Caco-2 (cell line): Measurements from ENCODE around the gene CYB561D2. TPM values are rescaled to one million over a fixed set of nuclear protein-coding genes. Genes with fewer than 3 reads are reported as not detected.
A peak's percentile ranks its signal among the peaks of the same experiment; 100 is the strongest.

Experiments
- Bru-seq: library from RNA; stranded (reverse); fragments of 400-500 nt; gene quantifications from one replicate; lab custom pipeline; 2021; lab: Mats Ljungman, UMichigan
- BruChase-seq, 2 experiments: library from RNA; stranded (reverse); fragments of 400-500 nt; gene quantifications; one replicate each; lab custom pipeline; 2021; lab: Mats Ljungman, UMichigan
- BruUV-seq: library from RNA; stranded (reverse); fragments of 400-500 nt; replicated peaks from 2 replicates; lab custom pipeline; 2021; lab: Mats Ljungman, UMichigan
- CTCF ChIA-PET: fragments of 300-600 bp; sonication (Branson Sonifier 250); formaldehyde crosslinking; loops from one replicate; lab custom pipeline; 2022; ENCODE audit warnings: antibody characterized with exemption; lab: Charles Lee
- POLR2A ChIA-PET: fragments of 300-600 bp; sonication (Branson Sonifier 250); formaldehyde crosslinking; loops from one replicate; lab custom pipeline; 2022; ENCODE audit warnings: antibody characterized with exemption; lab: Charles Lee
- DNase-seq, 2 experiments: peaks; one replicate each; pipeline versions ENCODE4 v3.0.0 to v3.0.0-alpha.2; 2020 to 2022
- H3K27me3 ChIP-seq: replicated peaks from 2 replicates; pipeline ENCODE4 v1.6.0; 2011; ENCODE audit warnings: low read length; ENCODE audit not compliant: control insufficient read depth, insufficient read depth
- H3K36me3 ChIP-seq: 2 replicates; pipeline ENCODE4 v1.5.1; 2011; ENCODE audit warnings: low read length; ENCODE audit not compliant: control insufficient read depth, insufficient read depth
- H3K4me1 ChIP-seq: fragments of 250-450 bp; sonication (Bioruptor Pico); 2 replicates; pipeline ENCODE4 v1.5.1; 2020; ENCODE audit warnings: mild to moderate bottlenecking
- H3K4me3 ChIP-seq: 2 replicates; pipeline ENCODE4 v1.5.1; 2011; ENCODE audit warnings: low read depth, mild to moderate bottlenecking, control low read depth, low read length
- H3K9me3 ChIP-seq: fragments of 250-450 bp; sonication (Bioruptor Pico); 2 replicates; pipeline ENCODE4 v1.5.1; 2020; ENCODE audit warnings: mild to moderate bottlenecking, moderate library complexity
- H3K27ac Mint-ChIP-seq: one replicate; pipeline ENCODE4 v1.8.0; 2022; ENCODE audit warnings: mixed read lengths; ENCODE audit not compliant: unreplicated experiment
- H3K27me3 Mint-ChIP-seq: one replicate; pipeline ENCODE4 v1.8.0; 2022; ENCODE audit warnings: mixed read lengths; ENCODE audit not compliant: insufficient read depth, unreplicated experiment
- H3K36me3 Mint-ChIP-seq: one replicate; pipeline ENCODE4 v1.8.0; 2022; ENCODE audit warnings: mild to moderate bottlenecking, mixed read lengths; ENCODE audit not compliant: insufficient read depth, unreplicated experiment
- H3K4me1 Mint-ChIP-seq: one replicate; pipeline ENCODE4 v1.8.0; 2022; ENCODE audit warnings: low read depth, mixed read lengths; ENCODE audit not compliant: unreplicated experiment
- H3K4me3 Mint-ChIP-seq: one replicate; pipeline ENCODE4 v1.8.0; 2022; ENCODE audit warnings: mild to moderate bottlenecking, moderate library complexity, mixed read lengths; ENCODE audit not compliant: unreplicated experiment
- H3K9me3 Mint-ChIP-seq: one replicate; pipeline ENCODE4 v1.8.0; 2022; ENCODE audit warnings: mixed read lengths; ENCODE audit not compliant: unreplicated experiment
- intact Hi-C: fragments of 100-400 bp; cut with micrococcal nuclease; formaldehyde crosslinking; loops from one replicate; pipeline ENCODE4 v1.10.0; 2022; ENCODE audit not compliant: unreplicated experiment
- long read RNA-seq: library from polyadenylated mRNA; stranded (forward); transcript quantifications from one replicate; pipeline ENCODE4 v2.0.0, GENCODE V29; 2022
- total RNA-seq: library from RNA; stranded (reverse); gene quantifications from 2 replicates; pipeline ENCODE4 v1.2.3, GENCODE V29; 2022
- TF ChIP-seq, protein P1 (sequence below), 2 experiments: fragments of 200-600 bp in 1 of 2; IDR thresholded peaks; 1 replicate in 1 of 2; 2 replicates in 1 of 2; pipeline versions ENCODE4 v1.5.1 to v1.8.0; 2011 to 2022; ENCODE audit warnings: antibody characterized with exemption in 1 of 2, control low read depth in 1 of 2, inconsistent platforms in 1 of 2, low read depth in 1 of 2, low read length in 1 of 2, mild to moderate bottlenecking in 1 of 2, moderate library complexity in 1 of 2; ENCODE audit not compliant: insufficient read depth in 1 of 2, severe bottlenecking in 1 of 2, unreplicated experiment in 1 of 2

The CYB561D2 gene, protein sequence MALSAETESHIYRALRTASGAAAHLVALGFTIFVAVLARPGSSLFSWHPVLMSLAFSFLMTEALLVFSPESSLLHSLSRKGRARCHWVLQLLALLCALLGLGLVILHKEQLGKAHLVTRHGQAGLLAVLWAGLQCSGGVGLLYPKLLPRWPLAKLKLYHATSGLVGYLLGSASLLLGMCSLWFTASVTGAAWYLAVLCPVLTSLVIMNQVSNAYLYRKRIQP
- total RNA-seq (21.2 and 21.4 TPM in 2 replicates), Bru-seq, nascent RNA (percentile 58 among the genes with signal in this experiment), BruChase-seq, experiment 1, labeled RNA remaining after a 2-hour chase (percentile 73 among the genes with signal in this experiment), BruChase-seq, experiment 2, labeled RNA remaining after a 6-hour chase (percentile 82 among the genes with signal in this experiment)
- long read RNA-seq, transcript CYB561D2-205 (4 exons, 1,319 nt), result major isoform, 35 of 84 reads
- long read RNA-seq, transcript CYB561D2-202 (3 exons, 1,533 nt), result minor isoform, 23 of 84 reads
- long read RNA-seq, transcript CYB561D2-201 (4 exons, 1,225 nt), result minor isoform, 14 of 84 reads
- long read RNA-seq, partial matches to known transcripts, result 2 of 84 reads
- long read RNA-seq, other reads (novel, unspliced or antisense), result 6 of 84 reads

DNA sequence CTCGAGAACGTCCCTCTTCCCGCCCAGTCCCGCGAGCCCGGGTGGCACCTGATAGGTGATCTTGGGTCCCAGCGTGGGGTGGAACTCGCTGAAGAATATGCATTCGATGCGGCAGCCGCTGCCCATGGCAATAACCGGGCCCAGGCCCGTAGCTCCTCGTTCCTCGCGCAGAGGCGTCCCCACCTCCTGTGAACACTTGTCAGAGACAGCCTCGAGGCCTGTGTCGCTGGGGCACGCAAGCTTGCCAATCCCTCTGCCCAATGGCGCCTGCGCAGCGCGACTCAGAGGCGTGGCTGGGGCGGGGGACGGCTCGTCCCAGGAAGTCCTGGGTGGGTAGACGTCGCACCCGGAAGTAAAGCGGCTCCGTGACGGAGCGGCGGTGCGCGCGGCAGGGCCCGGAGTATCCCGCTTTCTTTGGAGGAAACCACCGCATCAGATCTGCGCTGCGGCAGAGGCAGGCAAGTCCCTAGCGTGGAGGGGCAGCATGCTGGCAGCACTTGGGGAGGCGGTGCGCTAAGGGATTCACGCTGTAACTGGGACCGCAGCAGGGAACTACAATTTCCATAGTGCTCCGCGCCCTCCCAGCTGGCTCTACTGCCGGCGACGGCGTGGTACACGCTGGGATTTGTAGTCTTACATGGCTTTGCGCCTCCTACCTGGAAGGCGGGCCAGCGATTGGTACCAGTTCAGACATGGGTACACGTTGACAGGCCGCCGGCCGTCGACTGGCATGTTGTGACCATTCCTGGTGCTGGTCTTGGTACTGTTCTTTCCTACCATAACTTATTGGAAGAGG is at the start of gene CYB561D2, which contains the start of gene NPRL2:
CYB561D2 (plus strand) TSS at position 336 of the 796 bp plus-strand sequence. CDS start 572 bp downstream, outside the sequence.
NPRL2 (minus strand) TSS at position 249 of the 796 bp plus-strand sequence; CDS start at position 126, 123 bp downstream.
- H3K27me3 ChIP-seq, result no peaks in the 10 kb centered on the region
- Mint-ChIP-seq H3K27me3 (no peaks in the 10 kb centered on the region), H3K4me1 (peaks cover 12% of the 10 kb centered on the region), H3K4me3 (peak within 1 kb of the TSS; percentile 76), H3K27ac (peak within 1 kb of the TSS; percentile 81), H3K9me3 (no peaks in the 10 kb centered on the region), H3K36me3 (peaks cover 34% of the 10 kb centered on the region)
- H3K36me3 ChIP-seq, result peaks cover 4% of the 10 kb centered on the region; the same call in 1 of the 2 replicates
- CTCF ChIA-PET, result interaction anchor here (0.5 to 2.2 kb wide), 10 partner anchors 14 to 265 kb away, joined by 3 to 10 read pairs (median 4); partner anchors contain the start of genes GNAI2 and HEMK1
- TF ChIP-seq, protein P1, sequence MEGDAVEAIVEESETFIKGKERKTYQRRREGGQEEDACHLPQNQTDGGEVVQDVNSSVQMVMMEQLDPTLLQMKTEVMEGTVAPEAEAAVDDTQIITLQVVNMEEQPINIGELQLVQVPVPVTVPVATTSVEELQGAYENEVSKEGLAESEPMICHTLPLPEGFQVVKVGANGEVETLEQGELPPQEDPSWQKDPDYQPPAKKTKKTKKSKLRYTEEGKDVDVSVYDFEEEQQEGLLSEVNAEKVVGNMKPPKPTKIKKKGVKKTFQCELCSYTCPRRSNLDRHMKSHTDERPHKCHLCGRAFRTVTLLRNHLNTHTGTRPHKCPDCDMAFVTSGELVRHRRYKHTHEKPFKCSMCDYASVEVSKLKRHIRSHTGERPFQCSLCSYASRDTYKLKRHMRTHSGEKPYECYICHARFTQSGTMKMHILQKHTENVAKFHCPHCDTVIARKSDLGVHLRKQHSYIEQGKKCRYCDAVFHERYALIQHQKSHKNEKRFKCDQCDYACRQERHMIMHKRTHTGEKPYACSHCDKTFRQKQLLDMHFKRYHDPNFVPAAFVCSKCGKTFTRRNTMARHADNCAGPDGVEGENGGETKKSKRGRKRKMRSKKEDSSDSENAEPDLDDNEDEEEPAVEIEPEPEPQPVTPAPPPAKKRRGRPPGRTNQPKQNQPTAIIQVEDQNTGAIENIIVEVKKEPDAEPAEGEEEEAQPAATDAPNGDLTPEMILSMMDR (IDR thresholded peaks at IDR 0.05; ENCODE audit: insufficient read depth in 1 of 2, low read depth in 1 of 2, low read length in 1 of 2, severe bottlenecking in 1 of 2, unreplicated experiment in 1 of 2), result no peak
- POLR2A ChIA-PET, result interaction anchor here (0.6 to 2.5 kb wide), 7 partner anchors 14 to 1833 kb away, joined by 3 to 42 read pairs (median 7); partner anchors contain the start of genes IFRD2, MANF and TUSC2
- intact Hi-C loops, result loop anchor here (1.0 to 5.0 kb wide), 2 partner anchors 9 to 262 kb away; partner anchors contain the start of genes CISH and TMEM115
- H3K9me3 ChIP-seq, result no peaks in the 10 kb centered on the region
- peaks cover 3% of the 10 kb centered on the region; the same call in 1 of the 2 replicates for H3K4me1 ChIP-seq
- DNase-seq, result peak; percentile 96
- H3K4me3 ChIP-seq, result peak within 1 kb of the TSS; percentile 91
- BruUV-seq, result no TSS peak

DNA sequence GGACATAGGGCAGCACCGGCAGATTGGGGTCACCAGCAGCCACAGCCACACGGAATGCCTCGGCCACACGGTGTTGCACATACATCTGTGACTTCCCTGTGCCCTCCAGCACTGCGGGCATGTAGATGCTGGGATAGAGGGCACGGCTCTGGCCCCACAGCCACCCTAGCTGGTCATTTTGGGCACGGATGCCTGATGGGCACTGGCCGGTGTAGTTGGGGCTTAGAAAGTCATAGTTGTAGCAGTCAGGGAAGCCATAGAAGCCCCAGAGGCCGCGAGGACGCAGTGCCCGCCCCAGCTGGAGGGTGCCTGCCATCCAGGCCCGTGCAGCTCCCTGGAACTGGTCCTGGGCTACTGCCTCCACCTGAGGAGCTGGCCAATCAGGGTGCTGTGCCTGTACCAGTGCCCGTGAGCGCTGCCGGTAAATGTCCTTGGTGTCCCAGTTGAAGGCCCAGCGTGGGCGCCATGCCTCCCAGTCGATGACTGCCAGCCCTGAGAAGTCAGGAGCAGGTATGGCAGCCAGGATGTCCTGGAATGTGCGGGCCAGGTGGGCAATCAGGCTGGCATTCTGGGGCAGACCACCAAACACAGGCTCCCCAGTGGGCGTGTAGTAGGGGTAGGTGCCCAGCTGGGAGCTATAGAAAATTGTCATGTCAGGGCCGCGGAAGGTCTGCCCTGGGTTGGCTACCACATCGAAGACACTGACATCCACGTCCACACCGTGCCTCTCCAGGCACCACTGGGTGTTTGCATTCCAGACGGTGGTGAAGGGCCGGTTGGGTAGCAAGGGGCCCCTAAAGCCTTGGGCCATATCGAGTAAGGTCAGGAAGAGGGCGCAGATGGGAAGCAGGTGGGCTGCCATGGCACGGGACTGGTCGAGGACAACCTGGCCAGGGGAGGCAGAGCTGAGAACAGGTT is 48.3 kb upstream of the CYB561D2 start:
- CTCF ChIA-PET, result interaction anchor here (1.2 to 1.5 kb wide), 2 partner anchors 13 to 22 kb away, joined by 4 to 12 read pairs; no protein-coding TSS in a partner anchor
- no peak overlapping the region for H3K4me3 Mint-ChIP-seq
- intact Hi-C loops, result no loop called here
- no peaks in the 10 kb centered on the region for H3K9me3 Mint-ChIP-seq
- POLR2A ChIA-PET, result interaction anchor here (0.6 kb wide), 2 partner anchors 10 to 38 kb away, joined by 3 to 6 read pairs; partner anchors contain the start of gene IFRD2
- no TSS peak for BruUV-seq
- Histone ChIP-seq H3K4me1 (peaks cover 20% of the 10 kb centered on the region), H3K27me3 (no peaks in the 10 kb centered on the region), H3K4me3 (no peak overlapping the region), H3K36me3 (no peaks in the 10 kb centered on the region; the same call in 1 of the 2 replicates), H3K9me3 (peaks cover 10% of the 10 kb centered on the region)
- H3K36me3 Mint-ChIP-seq, result peaks cover 11% of the 10 kb centered on the region
- H3K27ac Mint-ChIP-seq, result no peak overlapping the region
- DNase-seq, result no peak
- TF ChIP-seq, protein P1 (IDR thresholded peaks at IDR 0.05; ENCODE audit: insufficient read depth in 1 of 2, low read depth in 1 of 2, low read length in 1 of 2, severe bottlenecking in 1 of 2, unreplicated experiment in 1 of 2), result no peak
- H3K4me1 Mint-ChIP-seq, result peaks cover 11% of the 10 kb centered on the region
- H3K27me3 Mint-ChIP-seq, result no peaks in the 10 kb centered on the region
